Body of pancreas (tissue), 4 donors: ENCODE data around the gene MYOM1.
A peak's percentile ranks its signal among the peaks of the same experiment; 100 is the strongest.

Source experiments
- CTCF ChIP-seq, 7 experiments: fragments of 450-650 bp in 4 of 7; fragments of 200-600 bp in 3 of 7; sonication (generic) in 3 of 7; IDR thresholded peaks; one replicate each; pipeline ENCODE4 v1.5.1; 2016 to 2019; ENCODE audit warnings: antibody characterized with exemption in 7 of 7
- POLR2A ChIP-seq, 3 donors: fragments of 450-650 bp; IDR thresholded peaks; one replicate each; pipeline ENCODE4 v1.6.1; 2016; ENCODE audit warnings: antibody characterized with exemption in 3 of 3, mild to moderate bottlenecking in 2 of 3

GRCh38 chr18:3248658-3249359 is 29.0 kb upstream of the MYOM1 start:
- TF ChIP-seq POLR2A (IDR thresholded peaks at IDR 0.05) (peak in 2 of 3 donors; percentile 36 to 49), CTCF (IDR thresholded peaks at IDR 0.05) (no peak)
